Naive thymus-derived CD8-positive, alpha-beta T cell (primary cell): ENCODE measurements around the gene CASP10. TPM values are rescaled to one million over a fixed set of nuclear protein-coding genes. Genes with fewer than 3 reads are reported as not detected.

Source experiments
- polyA plus RNA-seq, 3 donors: library from polyadenylated mRNA; unstranded; fragments of 300-500 nt; fragmentation: Illumina TruSeq; gene quantifications; one replicate each; pipeline ENCODE4 v1.2.3, GENCODE V29; 2021
- total RNA-seq, 8 experiments: library from RNA in 2 of 8; stranded (reverse) in 2 of 8; gene quantifications; one replicate each; pipeline ENCODE4 v1.2.3 and lab custom pipeline; 2021 to 2026

CASP10 gene
- total and polyA plus RNA-seq, 5 experiments from 2014 or later: 8.6 to 48.1 (median 17.5) TPM

Other genes starting within 250 kb of the CASP10 start
- 10 to 100 TPM; 51.9 to 66.8 TPM for gene ORC2, start 219.5 kb upstream of the CASP10 start, total RNA-seq
- gene ORC2, start 219.5 kb upstream of the CASP10 start, polyA plus RNA-seq: 10 to 100 TPM in 1 of 3 donors, 1 to 10 TPM in 2; 9.4 to 11.1 (median 9.4) TPM
- 10 to 100 TPM; 34.2 to 38.1 TPM for gene HYCC2, start 111.5 kb upstream of the CASP10 start, total RNA-seq
- 10 to 100 TPM; 20.8 to 32.5 (median 23.0) TPM for gene HYCC2, start 111.5 kb upstream of the CASP10 start, polyA plus RNA-seq
- gene NDUFB3, start 111.1 kb upstream of the CASP10 start, total RNA-seq: 10 to 100 TPM; 40.6 to 47.8 TPM
- gene NDUFB3, start 111.1 kb upstream of the CASP10 start, polyA plus RNA-seq: 100 to 1,000 TPM; 279 to 299 (median 298) TPM
- 100 to 1,000 TPM; 127 to 142 TPM for gene CFLAR, start 67.0 kb upstream of the CASP10 start, total RNA-seq
- 10 to 100 TPM; 50.7 to 93.3 (median 63.9) TPM for gene CFLAR, start 67.0 kb upstream of the CASP10 start, polyA plus RNA-seq
- 100 to 1,000 TPM; 209 to 212 TPM for gene CASP8, start 77.4 kb downstream of the CASP10 start, total RNA-seq
- 10 to 100 TPM; 25.0 to 56.5 (median 26.1) TPM for gene CASP8, start 77.4 kb downstream of the CASP10 start, polyA plus RNA-seq
- gene FLACC1, start 174.2 kb downstream of the CASP10 start, total RNA-seq: 1 to 10 TPM; 5.9 to 8.4 TPM
- 1 to 10 TPM; 1.6 to 1.9 (median 1.9) TPM for gene FLACC1, start 174.2 kb downstream of the CASP10 start, polyA plus RNA-seq